SU-DHL-6 (cell line): ENCODE measurements around the gene BANF1.

ENCODE experiments used
- H2AFZ ChIP-seq: fragments of 200-600 bp; sonication (generic); 2 replicates; pipeline ENCODE4 v1.6.1; 2014; ENCODE audit warnings: low read depth, mild to moderate bottlenecking, moderate library complexity, mixed read lengths, antibody characterized with exemption, low read length; ENCODE audit not compliant: severe bottlenecking
- H3F3A ChIP-seq: fragments of 200-600 bp; shearing (Covaris generic); 2 replicates; pipeline ENCODE4 v1.6.0; 2016; ENCODE audit warnings: antibody characterized with exemption, mild to moderate bottlenecking; ENCODE audit not compliant: insufficient read depth
- H3K27ac ChIP-seq: fragments of 200-600 bp; sonication (generic); 2 replicates; pipeline ENCODE4 v1.5.1; 2016; ENCODE audit warnings: low read depth, mild to moderate bottlenecking, low read length, moderate library complexity, mixed read lengths
- H3K27me3 ChIP-seq: fragments of 200-600 bp; sonication (generic), shearing (Covaris generic); 2 replicates; pipeline ENCODE4 v1.6.0; 2014; ENCODE audit warnings: mild to moderate bottlenecking, low read length
- H3K36me3 ChIP-seq: fragments of 200-600 bp; sonication (generic); 2 replicates; pipeline ENCODE4 v1.6.1; 2014; ENCODE audit warnings: mild to moderate bottlenecking, low read length, mixed read lengths
- H3K4me2 ChIP-seq: fragments of 300-600, 200-600 bp; shearing (Covaris generic), sonication (generic); 2 replicates; pipeline ENCODE4 v1.6.0; 2014; ENCODE audit warnings: low read length, low read depth, mild to moderate bottlenecking; ENCODE audit not compliant: poor library complexity, severe bottlenecking
- H3K4me3 ChIP-seq: fragments of 200-600 bp; sonication (generic); 2 replicates; pipeline ENCODE4 v1.5.1; 2014; ENCODE audit warnings: antibody characterized with exemption, low read length, mild to moderate bottlenecking, mixed read lengths; ENCODE audit not compliant: insufficient read depth, poor library complexity, severe bottlenecking
- H3K79me2 ChIP-seq: fragments of 200-600 bp; sonication (generic); 2 replicates; pipeline ENCODE4 v1.6.1; 2014; ENCODE audit warnings: mild to moderate bottlenecking, low read length, moderate library complexity; ENCODE audit not compliant: insufficient read depth
- H3K9ac ChIP-seq: fragments of 200-600 bp; sonication (generic); 2 replicates; pipeline ENCODE4 v1.7.0; 2014; ENCODE audit warnings: mild to moderate bottlenecking, low read length
- H3K9me2 ChIP-seq: fragments of 200-600 bp; sonication (generic); replicated peaks from 2 replicates; pipeline ENCODE4 v1.6.1; 2014; ENCODE audit warnings: low read length; ENCODE audit not compliant: insufficient read depth
- H3K9me3 ChIP-seq: fragments of 200-600 bp; sonication (generic); 2 replicates; pipeline ENCODE4 v1.6.1; 2014; ENCODE audit warnings: low read length, mixed read lengths; ENCODE audit not compliant: insufficient read depth
- H4K20me1 ChIP-seq: fragments of 200-600 bp; sonication (generic); 2 replicates; pipeline ENCODE4 v1.6.1; 2014; ENCODE audit warnings: low read depth, mild to moderate bottlenecking, antibody characterized with exemption, low read length, moderate library complexity, mixed read lengths
- EZH2phosphoT487 ChIP-seq: fragments of 200-600 bp; sonication (generic), shearing (Covaris generic); conservative IDR thresholded peaks from 2 replicates; pipeline ENCODE4 v1.6.1; 2018; ENCODE audit warnings: mild to moderate bottlenecking, antibody characterized with exemption, low read length, moderate library complexity, mixed read lengths
- TF ChIP-seq, protein P1 (sequence below): fragments of 200-600 bp; sonication (generic); IDR thresholded peaks from one replicate; pipeline ENCODE4 v1.5.1; 2017; ENCODE audit warnings: antibody characterized with exemption, mild to moderate bottlenecking, low read length, moderate library complexity; ENCODE audit not compliant: insufficient read depth, poor library complexity, severe bottlenecking

BANF1 gene, protein sequence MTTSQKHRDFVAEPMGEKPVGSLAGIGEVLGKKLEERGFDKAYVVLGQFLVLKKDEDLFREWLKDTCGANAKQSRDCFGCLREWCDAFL

DNA sequence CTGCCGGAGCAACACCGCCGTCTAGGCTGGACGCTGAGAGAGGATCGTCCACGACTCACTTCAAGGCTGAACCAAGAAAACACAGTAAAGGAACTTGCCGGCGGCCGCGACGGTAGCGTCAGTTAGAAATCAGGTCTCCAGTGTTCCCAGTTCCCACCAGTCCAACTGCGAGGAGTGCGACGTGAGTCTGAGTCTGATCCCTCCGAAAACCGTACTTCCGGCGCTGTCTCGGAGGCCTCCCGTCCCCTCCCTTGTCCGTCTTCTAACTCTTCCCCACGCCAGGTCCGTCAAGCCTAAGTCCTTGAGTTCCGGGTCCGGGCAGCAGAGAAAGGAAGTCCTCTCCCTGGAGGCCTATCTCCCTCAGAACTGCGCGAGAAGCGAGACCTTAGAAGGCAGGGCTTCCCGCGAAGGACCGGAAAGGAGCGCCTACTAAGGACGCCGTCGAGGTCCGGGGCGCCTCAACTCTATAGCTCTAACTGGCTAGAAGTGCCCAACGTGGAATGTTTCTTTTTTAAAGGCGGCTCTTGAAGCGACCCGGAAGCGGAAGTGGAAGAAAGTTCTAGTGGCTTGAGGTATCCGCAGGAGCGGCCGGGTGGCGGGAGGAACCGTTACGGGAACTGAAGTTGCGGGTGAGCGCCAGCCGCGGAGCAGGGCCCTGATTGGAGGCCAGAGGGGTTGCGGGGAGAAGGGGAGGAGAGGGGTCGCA, at the start of gene BANF1, which contains the start of gene EIF1AD:
Gene BANF1 (plus strand): TSS at position 562 of the 706 bp plus-strand sequence. CDS start 748 bp downstream, outside the sequence.
Gene EIF1AD (minus strand): TSS at position 216 of the 706 bp plus-strand sequence. CDS start 1,768 bp downstream, outside the sequence.
- peaks cover 4% of the 10 kb centered on the region; the same call in 1 of the 2 replicates for H3F3A ChIP-seq
- no peaks in the 10 kb centered on the region; the same call in 1 of the 2 replicates for H4K20me1 ChIP-seq
- no peaks in the 10 kb centered on the region for H3K9me3 ChIP-seq
- peaks cover 26% of the 10 kb centered on the region for H3K79me2 ChIP-seq
- no peaks in the 10 kb centered on the region for H3K27me3 ChIP-seq
- H3K9me2 ChIP-seq = no peaks in the 10 kb centered on the region
- H3K9ac ChIP-seq = peak within 1 kb of the TSS; percentile 78
- peak within 1 kb of the TSS; percentile 80 for H3K4me2 ChIP-seq
- peak within 1 kb of the TSS; percentile 89 for H3K27ac ChIP-seq
- peaks cover 3% of the 10 kb centered on the region; the same call in 1 of the 2 replicates for H3K36me3 ChIP-seq
- H3K4me3 ChIP-seq = peak within 1 kb of the TSS; percentile 87
- no peak for TF ChIP-seq EZH2phosphoT487
- TF ChIP-seq, protein P1, sequence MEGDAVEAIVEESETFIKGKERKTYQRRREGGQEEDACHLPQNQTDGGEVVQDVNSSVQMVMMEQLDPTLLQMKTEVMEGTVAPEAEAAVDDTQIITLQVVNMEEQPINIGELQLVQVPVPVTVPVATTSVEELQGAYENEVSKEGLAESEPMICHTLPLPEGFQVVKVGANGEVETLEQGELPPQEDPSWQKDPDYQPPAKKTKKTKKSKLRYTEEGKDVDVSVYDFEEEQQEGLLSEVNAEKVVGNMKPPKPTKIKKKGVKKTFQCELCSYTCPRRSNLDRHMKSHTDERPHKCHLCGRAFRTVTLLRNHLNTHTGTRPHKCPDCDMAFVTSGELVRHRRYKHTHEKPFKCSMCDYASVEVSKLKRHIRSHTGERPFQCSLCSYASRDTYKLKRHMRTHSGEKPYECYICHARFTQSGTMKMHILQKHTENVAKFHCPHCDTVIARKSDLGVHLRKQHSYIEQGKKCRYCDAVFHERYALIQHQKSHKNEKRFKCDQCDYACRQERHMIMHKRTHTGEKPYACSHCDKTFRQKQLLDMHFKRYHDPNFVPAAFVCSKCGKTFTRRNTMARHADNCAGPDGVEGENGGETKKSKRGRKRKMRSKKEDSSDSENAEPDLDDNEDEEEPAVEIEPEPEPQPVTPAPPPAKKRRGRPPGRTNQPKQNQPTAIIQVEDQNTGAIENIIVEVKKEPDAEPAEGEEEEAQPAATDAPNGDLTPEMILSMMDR = no peak
- H2AFZ ChIP-seq = peak within 1 kb of the TSS; percentile 39

DNA sequence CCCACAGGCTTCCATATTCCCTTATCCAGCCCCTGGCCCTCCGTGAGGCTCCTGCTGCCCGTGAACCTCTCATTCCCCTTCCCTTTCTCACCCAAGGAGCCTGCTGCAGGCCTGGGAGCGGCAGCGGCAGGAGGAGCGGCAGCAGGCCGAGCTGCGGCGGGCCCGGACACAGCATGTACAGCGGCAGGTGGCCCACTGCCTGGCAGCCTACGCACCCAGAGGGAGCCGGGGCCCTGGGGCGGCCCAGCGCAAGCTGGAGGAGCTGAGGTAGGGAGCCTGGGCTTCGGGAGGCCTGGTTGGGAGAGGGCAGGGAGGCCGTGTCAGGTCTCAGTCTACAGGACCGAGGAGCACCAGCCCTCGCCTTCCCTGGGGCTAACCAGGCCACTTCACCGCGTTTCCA, 48.8 kb upstream of the BANF1 start:
- no peak overlapping the region for H3K4me3 ChIP-seq
- H3K4me2 ChIP-seq = no peak overlapping the region
- no peak overlapping the region for H3K9ac ChIP-seq
- H3K79me2 ChIP-seq = no peaks in the 10 kb centered on the region
- no peak for TF ChIP-seq EZH2phosphoT487
- TF ChIP-seq, protein P1 = no peak
- H3F3A ChIP-seq = no peaks in the 10 kb centered on the region
- no peaks in the 10 kb centered on the region for H3K36me3 ChIP-seq
- no peak overlapping the region for H2AFZ ChIP-seq
- no peaks in the 10 kb centered on the region for H3K27me3 ChIP-seq
- H3K9me2 ChIP-seq = no peaks in the 10 kb centered on the region
- no peaks in the 10 kb centered on the region for H3K9me3 ChIP-seq
- H4K20me1 ChIP-seq = no peaks in the 10 kb centered on the region
- no peak overlapping the region for H3K27ac ChIP-seq

DNA sequence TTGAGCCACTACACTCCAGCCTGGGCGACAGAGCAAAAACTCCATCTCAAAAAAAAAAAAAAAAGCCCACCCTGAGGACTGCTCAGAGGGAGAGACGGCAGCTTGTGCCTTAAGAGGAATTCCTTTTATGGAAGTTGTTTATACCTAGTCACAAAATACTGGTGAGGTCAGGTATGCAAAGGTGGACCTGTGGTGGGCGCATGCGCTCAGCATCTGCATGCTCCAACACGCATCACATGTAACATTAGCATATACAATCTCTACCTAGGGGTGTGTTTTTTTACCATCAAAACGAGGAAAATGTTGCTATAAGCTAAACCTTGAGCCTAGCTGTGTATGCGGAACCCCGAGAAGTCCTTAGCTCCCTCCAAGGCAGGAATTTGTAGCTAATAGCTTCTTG, 47.5 kb upstream of the BANF1 start:
- Histone ChIP-seq H3F3A (no peaks in the 10 kb centered on the region), H3K9ac (no peak overlapping the region), H3K79me2 (no peaks in the 10 kb centered on the region), H3K4me2 (no peak overlapping the region), H3K9me3 (no peaks in the 10 kb centered on the region), H4K20me1 (no peaks in the 10 kb centered on the region), H3K4me3 (no peak overlapping the region), H2AFZ (no peak overlapping the region), H3K27ac (no peak overlapping the region), H3K9me2 (no peaks in the 10 kb centered on the region), H3K36me3 (no peaks in the 10 kb centered on the region), H3K27me3 (no peaks in the 10 kb centered on the region)
- TF ChIP-seq, protein P1 = no peak
- TF ChIP-seq EZH2phosphoT487 = no peak
